ENCODE measurements around the gene ELOF1. TPM values are rescaled to one million over a fixed set of nuclear protein-coding genes. Genes with fewer than 3 reads are reported as not detected.

Gene ELOF1
- total RNA-seq, 1 donor from 2014 or later = 44.3 TPM

GRCh38 chr19:11506967-11507366, 52.1 kb downstream of the ELOF1 start:
- no peak overlapping the region for H3K4me3 ChIP-seq
- H3K27ac ChIP-seq = no peak overlapping the region
- H3K27me3 ChIP-seq (ENCODE audit: low read depth) = no peaks in the 10 kb centered on the region
- H3K36me3 ChIP-seq = peaks cover 11% of the 10 kb centered on the region
- DNase-seq = no peak
- H3K9me3 ChIP-seq = no peaks in the 10 kb centered on the region
- intact Hi-C loops (cut with DNase I) = no loop called here
- H3K4me1 ChIP-seq = peaks cover 9% of the 10 kb centered on the region
- ATAC-seq = no peak
- no peak for TF ChIP-seq CTCF (IDR thresholded peaks at IDR 0.05)

GRCh38 chr19:11506101-11506555, 52.9 kb downstream of the ELOF1 start:
- no peak for TF ChIP-seq CTCF (IDR thresholded peaks at IDR 0.05)
- H3K27me3 ChIP-seq (ENCODE audit: low read depth) = no peaks in the 10 kb centered on the region
- peaks cover 3% of the 10 kb centered on the region for H3K36me3 ChIP-seq
- intact Hi-C loops (cut with DNase I) = no loop called here
- DNase-seq (no peak), ATAC-seq (peak; percentile 26 to 36)
- peak overlapping the region; percentile 91 for H3K4me3 ChIP-seq
- H3K9me3 ChIP-seq = no peaks in the 10 kb centered on the region
- H3K4me1 ChIP-seq = peaks cover 9% of the 10 kb centered on the region
- peak overlapping the region; percentile 96 for H3K27ac ChIP-seq

- intact Hi-C loops (cut with DNase I) = no loop called here
- TF ChIP-seq CTCF (IDR thresholded peaks at IDR 0.05) = no peak
- Histone ChIP-seq H3K27ac (peak within 1 kb of the TSS; percentile 96), H3K9me3 (no peaks in the 10 kb centered on the region), H3K27me3 (ENCODE audit: low read depth) (no peaks in the 10 kb centered on the region), H3K4me1 (peaks cover 9% of the 10 kb centered on the region), H3K4me3 (peak within 1 kb of the TSS; percentile 91), H3K36me3 (no peaks in the 10 kb centered on the region)
- peak; percentile 94 for DNase-seq
- ATAC-seq = peak; percentile 93
These were observed 53.4 kb downstream of the ELOF1 start, which contains the start of gene ZNF653 for GRCh38 chr19:11505504-11506100. Gene ZNF653 (minus strand): TSS chr19:11505839. CDS start chr19:11505786, 53 bp downstream.

- Histone ChIP-seq H3K4me1 (peaks cover 9% of the 10 kb centered on the region), H3K27ac (peak overlapping the region; percentile 96), H3K4me3 (peak overlapping the region; percentile 91), H3K9me3 (no peaks in the 10 kb centered on the region), H3K27me3 (ENCODE audit: low read depth) (no peaks in the 10 kb centered on the region), H3K36me3 (no peaks in the 10 kb centered on the region)
- peak; percentile 98 for DNase-seq
- no peak for TF ChIP-seq CTCF (IDR thresholded peaks at IDR 0.05)
- peak; percentile 97 for ATAC-seq
- intact Hi-C loops (cut with DNase I) = no loop called here
These were observed 54.0 kb downstream of the ELOF1 start for GRCh38 chr19:11505032-11505503.

GRCh38 chr19:11504502-11505031, 54.5 kb downstream of the ELOF1 start:
- no peaks in the 10 kb centered on the region for H3K36me3 ChIP-seq
- H3K4me1 ChIP-seq = peaks cover 9% of the 10 kb centered on the region
- no peak for ATAC-seq
- peak overlapping the region; percentile 96 for H3K27ac ChIP-seq
- no peaks in the 10 kb centered on the region for H3K9me3 ChIP-seq
- no peaks in the 10 kb centered on the region for H3K27me3 ChIP-seq (ENCODE audit: low read depth)
- TF ChIP-seq CTCF (IDR thresholded peaks at IDR 0.05) = no peak
- intact Hi-C loops (cut with DNase I) = no loop called here
- H3K4me3 ChIP-seq = peak overlapping the region; percentile 91
- no peak for DNase-seq

Other genes with a start within 250 kb of the ELOF1 start
- 53.6 TPM for gene RAB3D, start 219.6 kb downstream of the ELOF1 start, total RNA-seq
- gene TMEM205, start 213.0 kb downstream of the ELOF1 start, total RNA-seq = 65.7 TPM
- 37.3 TPM for gene CCDC159, start 212.7 kb downstream of the ELOF1 start, total RNA-seq
- 21.3 TPM for gene PLPPR2, start 203.8 kb downstream of the ELOF1 start, total RNA-seq
- 3.6 TPM for gene SWSAP1, start 184.6 kb downstream of the ELOF1 start, total RNA-seq
- gene EPOR, start 174.9 kb downstream of the ELOF1 start, total RNA-seq = 16.4 TPM
- 55.8 TPM for gene RGL3, start 139.9 kb downstream of the ELOF1 start, total RNA-seq
- gene ODAD3, start 124.1 kb downstream of the ELOF1 start, total RNA-seq = 4.3 TPM
- 285 TPM for gene PRKCSH, start 123.6 kb downstream of the ELOF1 start, total RNA-seq
- gene ELAVL3, start 78.2 kb downstream of the ELOF1 start, total RNA-seq = not detected
- gene ZNF653, start 53.4 kb downstream of the ELOF1 start, total RNA-seq = 9.2 TPM
- gene ECSIT, start 30.1 kb downstream of the ELOF1 start, total RNA-seq = 38.7 TPM
- gene CNN1, start 20.4 kb downstream of the ELOF1 start, total RNA-seq = 16.4 TPM
- gene ACP5, start 18.4 kb upstream of the ELOF1 start, total RNA-seq = 650 TPM
- gene ZNF627, start 38.3 kb upstream of the ELOF1 start, total RNA-seq = 9.4 TPM
- gene ZNF823, start 179.7 kb upstream of the ELOF1 start, total RNA-seq = 5.6 TPM
- gene ZNF441, start 207.8 kb upstream of the ELOF1 start, total RNA-seq = 5.8 TPM
- 2.3 TPM for gene ZNF491, start 239.3 kb upstream of the ELOF1 start, total RNA-seq